GM21360 (cell line): Measurements from ENCODE around the gene ADD3.
"Not testable (repeated sequence)": the region's sequence is repeated elsewhere in the genome, so short reads cannot be mapped to it uniquely, and the experiment has no call there.

ENCODE experiments used
- ATAC-seq: cut with Tn5 transposase; IDR thresholded peaks from one replicate; pipeline ENCODE4 v1.9.1; 2021; ENCODE audit warnings: mild to moderate bottlenecking, moderate library complexity; ENCODE audit not compliant: unreplicated experiment

Gene ADD3

DNA sequence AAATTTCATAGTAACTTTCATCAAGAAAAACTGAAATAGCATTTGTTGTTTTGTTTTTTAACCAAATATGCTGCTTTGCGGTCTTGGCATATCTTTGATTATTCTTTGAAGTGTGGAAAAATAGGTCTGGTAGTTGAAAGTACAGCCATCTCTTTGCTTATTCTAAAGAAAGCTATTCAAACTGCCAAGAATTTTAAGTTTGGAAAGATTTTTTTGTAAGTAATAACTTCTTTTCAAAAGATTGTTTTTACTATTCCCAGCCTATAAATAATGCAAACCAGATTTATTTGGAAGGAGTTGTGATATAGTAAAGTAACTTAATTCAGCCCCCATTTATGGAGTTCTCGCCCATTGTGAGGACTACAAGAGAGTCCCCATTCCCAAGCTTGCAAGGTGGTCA lies 87.0 kb downstream of the ADD3 start:
- no peak for ATAC-seq

DNA sequence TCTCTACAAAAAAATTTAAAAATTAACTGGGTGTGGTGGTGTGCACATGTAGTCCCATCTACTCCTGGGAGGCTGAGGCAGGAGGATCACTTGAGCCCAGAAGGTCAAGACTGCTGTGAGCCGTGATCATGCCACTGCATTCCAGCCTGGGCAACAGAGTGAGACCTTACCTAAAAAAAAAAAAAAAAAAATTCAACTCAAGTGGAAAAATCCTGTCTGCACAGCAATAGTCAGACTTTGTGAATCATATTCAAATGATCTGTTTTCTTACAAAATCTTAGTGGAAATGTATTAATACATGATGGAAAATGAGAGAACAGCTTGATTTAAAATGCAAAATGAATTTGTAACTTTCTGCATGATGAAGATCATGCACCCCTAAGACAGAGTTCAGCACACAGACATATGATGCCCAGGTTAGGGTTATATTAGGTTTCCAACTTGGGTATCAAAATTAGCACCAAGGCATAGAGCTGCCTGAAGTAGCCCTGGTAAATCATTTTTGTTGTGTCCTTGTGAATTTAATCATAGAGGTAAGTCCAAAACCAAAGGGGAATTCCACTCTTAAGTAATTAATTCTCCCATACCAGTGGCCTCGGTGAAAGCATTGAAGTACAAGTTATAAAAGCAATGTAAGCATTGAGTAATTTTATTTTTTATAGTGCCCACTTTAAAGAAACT lies 93.8 kb downstream of the ADD3 start:
- ATAC-seq: no peak

DNA sequence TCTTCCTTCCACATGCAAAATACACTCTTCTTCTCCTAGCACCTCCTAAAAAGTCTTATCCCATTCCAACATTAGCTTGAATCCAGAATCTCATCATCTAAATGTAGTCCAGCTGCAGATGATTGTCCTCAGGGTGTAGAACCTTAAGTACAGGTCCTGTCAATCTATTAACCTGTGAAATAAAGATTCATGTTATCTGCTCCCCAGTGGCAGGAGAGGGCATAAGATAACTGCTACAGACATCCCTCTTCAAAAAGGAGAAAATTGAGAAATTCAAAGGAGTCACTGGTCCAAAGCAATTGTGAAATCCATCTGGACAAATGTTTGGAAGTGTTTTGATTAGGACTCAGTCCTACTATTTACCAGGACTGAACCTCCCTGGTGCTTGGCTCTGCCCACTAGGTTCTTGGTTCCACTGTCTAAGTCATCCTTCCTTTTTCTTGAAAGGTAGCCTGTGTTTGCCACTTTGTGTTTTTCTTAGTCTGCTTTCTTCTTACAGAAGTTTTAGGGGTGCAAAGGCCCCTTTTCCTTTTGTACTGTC lies 96.2 kb downstream of the ADD3 start:
- no peak for ATAC-seq

DNA sequence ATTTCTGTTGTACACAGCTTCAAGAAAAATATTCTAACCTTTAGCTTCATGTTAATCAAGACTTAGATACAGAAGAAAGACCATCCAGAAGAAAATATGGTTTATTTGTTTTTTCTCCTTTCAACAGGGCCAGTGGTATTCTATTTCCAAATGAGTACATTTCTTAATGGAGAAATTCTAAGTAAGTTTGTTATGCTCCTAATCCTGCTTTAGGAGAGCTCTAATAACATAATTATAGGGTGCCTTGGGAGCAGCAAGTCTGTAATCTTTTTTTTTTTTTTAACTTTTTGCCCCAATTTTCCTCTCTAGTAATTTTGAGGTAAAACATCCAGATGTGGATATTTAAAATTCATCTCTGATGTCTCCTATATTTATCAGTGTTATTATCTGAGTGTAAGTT lies 98.1 kb downstream of the ADD3 start:
- ATAC-seq: no peak

DNA sequence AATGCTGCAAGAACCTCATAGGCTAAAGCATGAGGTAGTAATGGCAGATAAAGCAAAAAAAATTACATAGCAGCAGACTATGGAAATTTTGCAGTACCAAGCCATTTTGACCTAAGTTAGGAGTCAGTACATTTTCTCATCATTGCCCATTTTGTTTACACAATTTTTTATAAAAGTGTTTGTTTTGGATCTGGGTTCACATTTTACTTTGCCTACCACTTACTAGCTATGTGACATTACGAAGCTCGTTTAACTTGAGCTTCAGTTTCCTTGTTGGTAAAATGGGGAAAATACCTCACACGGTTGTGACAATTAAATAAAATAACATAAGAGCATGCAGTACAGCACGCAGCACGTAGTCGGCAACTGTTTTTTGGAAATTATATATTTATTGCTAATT lies 99.6 kb downstream of the ADD3 start:
- no peak for ATAC-seq

DNA sequence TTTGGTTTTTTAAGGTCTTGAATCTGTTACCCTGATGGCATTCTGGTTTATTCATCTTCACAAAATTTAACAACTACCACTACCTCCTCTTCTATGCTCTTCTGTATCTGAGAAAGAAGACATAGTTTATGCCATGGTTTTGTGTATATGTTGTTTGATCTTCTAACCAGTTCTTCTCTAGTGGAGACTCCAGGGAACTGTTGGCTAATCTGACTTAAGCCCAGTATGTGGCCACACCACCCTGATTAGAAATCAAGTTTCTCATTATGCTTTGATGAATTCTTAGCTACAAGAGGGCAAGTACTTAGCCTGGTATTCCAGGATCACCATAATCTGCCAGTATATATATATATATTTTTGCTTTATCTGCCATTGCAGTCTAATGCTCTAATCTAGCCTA lies 100.1 kb downstream of the ADD3 start:
- ATAC-seq: no peak

DNA sequence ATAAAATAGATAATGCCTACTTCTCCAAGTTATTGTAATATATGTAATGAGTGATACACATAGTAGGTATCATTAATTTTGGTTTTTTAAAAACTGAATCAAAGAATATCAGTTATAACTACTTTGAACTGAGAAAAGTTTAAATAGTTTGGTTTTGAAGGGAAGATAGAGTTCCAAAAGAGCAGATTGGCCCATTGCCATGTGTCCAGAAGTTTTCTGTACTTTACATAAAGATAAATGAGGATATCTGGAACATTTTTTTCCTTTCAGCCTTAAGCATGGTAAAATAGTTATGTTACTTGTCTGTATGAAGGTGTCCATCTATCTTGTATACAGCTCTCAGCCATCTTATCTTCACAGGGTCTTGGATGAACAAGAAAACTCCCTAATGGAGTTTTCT lies 101.7 kb downstream of the ADD3 start:
- no peak for ATAC-seq

DNA sequence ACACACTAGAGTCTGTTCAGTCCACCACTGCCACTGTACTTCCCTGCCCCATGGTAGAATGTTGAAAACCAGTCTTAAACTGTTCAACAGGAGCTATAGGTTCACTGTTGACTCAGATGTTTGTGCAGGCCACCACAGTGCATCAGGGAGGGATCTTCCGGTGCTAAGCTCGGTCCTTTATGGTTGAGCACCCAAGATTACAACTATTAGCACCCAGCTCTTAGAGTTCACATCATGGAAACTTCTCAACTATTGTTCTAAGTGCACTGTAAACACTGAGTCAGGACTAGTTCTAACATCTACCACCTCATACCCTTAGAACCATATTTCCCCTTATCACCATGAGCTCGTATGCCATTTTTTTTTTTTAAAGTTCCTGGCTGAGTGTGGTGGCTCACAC lies 102.6 kb downstream of the ADD3 start:
- ATAC-seq: no peak

DNA sequence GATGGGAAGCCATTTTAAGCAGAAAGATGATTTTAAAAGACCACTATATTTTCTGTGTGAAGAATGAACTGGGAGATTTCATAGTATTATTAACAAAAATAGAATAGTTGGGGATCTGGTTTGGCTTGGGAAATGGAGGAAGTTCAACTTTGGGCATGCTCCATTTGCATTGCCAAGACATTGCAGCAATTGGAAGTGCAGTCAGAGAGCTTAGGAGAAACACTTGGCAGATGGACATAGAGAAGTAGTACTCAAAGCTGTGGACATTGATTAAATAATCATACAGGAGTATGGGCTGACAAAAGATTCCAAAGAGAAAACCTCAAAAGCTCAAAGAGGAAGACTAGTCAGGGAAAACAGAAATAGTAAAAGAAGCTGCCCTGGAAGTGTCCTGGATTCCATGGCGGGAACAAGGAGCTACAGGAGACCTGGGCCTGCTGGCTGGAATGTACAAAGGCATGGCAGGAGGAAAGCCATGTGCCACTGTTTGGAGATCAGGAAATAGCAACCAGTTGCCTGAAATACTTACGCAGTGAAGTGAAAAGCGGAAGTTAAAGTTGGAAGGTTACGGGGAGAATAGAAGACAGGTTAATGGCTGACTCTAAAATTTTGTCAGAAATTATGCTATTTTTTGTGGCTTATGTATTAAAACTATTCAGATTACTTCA lies 106.0 kb downstream of the ADD3 start:
- no peak for ATAC-seq

DNA sequence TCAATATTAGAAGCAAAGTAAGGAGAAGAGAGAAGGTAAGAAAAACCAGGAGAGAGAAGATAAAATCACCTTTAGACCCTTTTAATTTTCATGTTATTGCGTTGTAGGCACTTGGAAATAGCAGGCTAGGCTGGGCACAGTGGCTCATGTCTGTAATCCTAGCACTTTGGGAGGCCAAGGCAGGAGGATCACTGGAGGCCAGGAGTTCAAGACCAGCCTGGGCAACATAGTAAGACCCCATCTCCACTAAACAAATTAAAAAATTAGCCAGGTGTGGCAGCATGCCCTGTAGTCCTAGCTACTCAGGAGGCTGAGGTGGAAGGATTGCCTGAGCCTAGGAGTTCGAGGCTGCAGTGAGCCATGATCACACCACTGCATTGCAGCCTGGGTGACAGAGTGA lies 106.9 kb downstream of the ADD3 start:
- not testable (repeated sequence) for ATAC-seq

DNA sequence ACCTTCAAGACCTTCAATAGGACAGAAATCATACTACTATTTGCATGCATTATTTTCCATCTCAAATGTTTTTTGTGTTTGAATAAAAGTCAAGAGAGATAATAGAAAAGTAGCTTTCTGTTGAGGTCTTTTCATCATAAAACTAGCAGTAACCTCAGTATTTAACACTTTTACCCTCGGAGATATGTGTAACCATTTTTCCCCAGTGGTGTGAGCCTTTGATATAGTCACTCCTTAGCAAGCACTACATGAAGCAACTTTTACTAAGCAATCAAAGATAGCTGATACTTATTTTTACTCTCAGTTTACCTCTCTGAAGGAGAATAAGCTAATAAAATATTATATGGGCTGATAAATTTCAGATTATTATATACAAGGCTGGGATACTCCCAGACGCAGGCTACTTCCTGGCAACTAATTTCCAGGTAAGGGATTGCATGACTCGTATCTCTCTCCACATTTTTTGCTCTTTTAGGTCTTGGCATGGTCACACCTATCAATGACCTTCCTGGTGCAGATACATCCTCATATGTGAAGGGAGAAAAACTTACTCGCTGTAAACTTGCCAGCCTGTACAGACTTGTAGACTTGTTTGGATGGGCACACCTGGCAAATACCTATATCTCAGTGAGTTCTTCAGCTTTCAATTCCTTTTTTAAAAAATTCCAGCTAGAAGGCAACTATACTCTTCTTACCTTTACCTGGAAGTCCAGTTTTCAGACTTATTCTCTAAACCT lies 108.2 kb downstream of the ADD3 start:
- ATAC-seq: no peak

DNA sequence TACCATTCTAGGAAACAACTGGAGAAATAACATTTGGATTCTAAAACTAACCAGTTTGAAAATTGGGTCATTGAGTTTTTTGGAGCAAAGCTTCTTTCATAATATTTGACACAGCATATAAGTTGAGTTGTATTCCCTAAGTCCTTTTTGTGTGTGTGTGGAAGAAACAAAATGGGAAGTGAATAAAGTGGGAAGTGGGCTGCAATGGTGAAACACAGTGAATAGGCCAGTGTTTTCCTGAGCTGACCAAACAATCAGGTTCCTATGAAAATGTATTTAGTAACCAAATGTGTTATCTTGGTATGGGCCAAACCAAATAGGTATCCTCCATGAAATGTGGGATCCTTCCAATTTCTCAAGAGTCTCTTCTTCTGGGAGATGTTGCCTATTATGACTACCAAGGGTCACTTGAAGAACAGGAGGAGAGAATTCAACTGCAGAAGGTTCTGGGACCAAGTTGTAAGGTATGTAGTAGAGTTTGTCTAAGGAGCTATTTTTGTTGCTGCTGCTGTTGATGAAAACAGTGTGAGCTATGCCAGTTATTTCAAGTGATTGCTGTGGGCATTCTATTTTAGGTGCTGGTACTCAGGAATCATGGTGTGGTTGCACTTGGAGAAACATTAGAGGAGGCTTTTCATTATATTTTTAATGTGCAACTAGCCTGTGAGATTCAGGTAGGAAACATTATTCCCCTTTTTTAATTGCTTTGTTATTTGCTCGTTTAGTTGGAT lies 111.3 kb downstream of the ADD3 start:
- ATAC-seq: no peak

DNA sequence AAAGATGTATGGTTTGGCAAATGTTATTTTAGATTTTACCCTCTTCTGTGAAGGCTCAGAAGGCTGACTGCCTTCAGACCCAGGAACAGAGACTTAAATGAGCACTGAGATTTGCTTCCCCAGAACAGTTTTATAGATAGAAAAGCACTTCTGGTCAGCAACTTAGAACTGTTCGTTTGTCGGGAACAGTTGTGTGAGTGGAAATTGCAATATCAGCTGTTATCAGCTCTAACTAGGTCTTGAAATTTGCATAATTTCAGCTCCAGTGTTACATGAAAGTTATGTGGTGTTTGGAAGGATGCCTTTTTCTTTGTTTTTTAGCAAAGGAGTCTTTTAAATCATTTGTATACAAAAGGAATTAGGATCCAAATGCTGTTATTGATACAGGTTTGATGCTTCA lies 115.8 kb downstream of the ADD3 start:
- ATAC-seq: no peak

DNA sequence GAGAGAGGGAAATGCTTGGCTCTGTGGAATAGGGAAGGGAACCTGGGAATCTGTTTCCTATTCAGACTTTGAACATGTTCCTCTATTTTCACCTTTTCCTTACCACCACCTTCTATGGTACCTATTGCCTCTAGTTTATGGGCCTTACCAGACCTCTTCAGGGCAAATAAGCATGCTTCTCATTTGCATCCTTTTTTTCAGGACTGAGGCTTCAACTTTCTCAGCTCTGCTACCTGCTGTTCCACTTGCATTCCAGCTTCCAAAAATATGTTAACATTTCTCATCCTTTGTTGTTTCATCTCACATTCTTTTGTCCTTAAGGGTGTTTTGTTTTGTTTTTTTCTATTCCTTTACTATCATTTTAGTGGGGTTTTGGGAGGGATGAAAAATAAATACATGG lies 121.7 kb downstream of the ADD3 start:
- no peak for ATAC-seq

DNA sequence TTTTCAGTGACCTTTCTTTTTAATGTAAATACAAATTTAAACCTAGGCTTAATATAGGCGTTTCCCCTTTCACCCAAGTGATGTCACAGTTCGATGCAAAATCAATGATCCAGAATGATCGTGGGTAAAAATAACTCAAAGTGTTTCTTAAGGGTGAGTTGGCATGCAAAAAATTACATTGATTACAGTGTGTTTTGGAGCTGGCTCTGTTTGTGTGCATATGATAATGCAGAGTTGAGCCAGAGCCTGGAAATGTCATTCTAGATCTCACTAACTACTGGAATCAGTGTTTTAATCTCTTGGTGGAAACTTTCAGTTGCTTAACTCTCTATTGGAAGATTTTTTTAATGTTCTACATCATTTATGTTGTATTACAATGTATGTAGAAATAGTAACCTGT lies 127.1 kb downstream of the ADD3 start:
- no peak for ATAC-seq

DNA sequence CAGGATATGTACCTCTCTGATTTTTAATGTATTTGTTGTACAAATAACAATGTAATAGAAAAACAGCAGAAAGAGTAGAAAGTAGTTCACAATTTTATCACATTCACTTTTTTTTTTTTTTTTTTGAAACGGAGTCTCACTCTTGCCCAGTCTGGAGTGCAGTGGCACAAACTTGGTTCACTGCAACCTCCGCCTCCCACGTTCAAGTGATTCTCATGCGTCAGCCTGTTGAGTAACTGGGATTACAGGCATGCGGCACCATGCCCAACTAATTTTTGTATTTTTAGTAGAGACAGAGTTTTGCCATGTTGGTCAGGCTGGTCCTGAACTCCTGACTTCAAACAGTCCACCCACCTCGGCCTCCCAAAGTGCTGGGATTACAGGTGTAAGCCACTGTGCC lies 128.1 kb downstream of the ADD3 start:
- ATAC-seq: not testable (repeated sequence)

DNA sequence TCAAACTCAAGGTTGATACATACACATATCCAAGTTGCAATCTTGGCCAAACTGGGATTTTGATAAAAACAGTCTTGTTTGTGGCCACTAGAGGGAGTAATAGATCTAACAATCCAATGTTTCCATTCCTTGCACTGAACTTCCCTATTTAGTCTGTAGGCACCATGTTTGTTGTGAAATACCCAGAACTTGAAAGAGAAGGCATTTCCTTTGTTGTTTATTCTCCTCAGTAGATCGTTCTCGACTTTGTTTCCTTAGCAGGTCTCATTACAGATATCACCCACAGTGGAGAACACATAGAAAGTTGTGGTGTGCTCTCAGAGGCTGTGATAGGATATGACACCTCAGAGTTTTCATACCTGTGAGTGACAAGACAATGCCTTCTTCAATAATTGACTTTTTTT lies 129.4 kb downstream of the ADD3 start:
- no peak for ATAC-seq

DNA sequence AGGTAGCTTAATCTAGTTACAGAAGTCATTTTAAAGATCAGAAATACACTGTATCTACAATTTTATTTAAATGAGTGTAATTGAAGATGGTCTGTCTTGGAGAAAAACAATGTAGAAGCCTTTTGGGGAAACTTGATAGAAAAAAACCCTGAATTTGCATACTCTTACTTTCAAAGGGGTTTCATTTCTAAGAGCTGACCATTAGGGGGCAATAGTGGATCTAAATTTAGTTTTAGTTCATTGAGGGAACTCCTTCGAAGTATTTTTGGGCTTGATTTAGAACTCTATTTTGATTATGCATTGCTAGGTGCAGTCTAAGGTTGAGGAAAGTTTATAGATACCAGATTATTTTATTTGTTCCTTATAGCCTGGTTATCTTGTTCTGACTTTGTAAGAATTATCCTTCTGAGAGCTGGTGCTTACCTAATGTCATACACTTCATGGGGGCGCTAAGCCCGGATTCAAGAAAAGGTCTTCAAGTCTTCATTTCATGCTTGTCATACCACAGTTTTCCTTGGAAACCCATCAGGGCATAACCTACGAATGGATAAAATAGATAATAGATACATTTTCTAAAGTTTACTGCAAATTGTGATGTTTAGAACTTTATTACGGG lies 130.5 kb downstream of the ADD3 start:
- ATAC-seq: no peak

DNA sequence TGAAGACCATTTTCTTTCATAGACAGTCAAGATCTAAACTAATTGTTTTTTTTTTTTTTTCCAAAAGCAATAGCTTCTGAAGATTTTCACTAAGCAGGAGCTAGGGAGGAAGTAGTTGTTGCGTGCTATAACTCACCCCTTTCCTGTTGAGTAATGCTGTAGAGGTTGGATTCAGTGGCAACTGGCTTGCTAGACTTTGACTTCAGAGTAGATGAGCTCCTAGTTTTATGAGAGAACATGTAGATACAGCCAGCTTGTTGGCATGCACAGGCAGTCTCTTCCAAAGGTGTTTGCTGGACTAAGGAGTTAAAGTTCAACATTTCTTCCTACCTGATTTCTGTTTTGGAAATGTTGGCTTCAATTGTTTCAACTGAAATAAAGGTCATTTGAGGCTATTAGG lies 133.4 kb downstream of the ADD3 start:
- ATAC-seq: no peak

DNA sequence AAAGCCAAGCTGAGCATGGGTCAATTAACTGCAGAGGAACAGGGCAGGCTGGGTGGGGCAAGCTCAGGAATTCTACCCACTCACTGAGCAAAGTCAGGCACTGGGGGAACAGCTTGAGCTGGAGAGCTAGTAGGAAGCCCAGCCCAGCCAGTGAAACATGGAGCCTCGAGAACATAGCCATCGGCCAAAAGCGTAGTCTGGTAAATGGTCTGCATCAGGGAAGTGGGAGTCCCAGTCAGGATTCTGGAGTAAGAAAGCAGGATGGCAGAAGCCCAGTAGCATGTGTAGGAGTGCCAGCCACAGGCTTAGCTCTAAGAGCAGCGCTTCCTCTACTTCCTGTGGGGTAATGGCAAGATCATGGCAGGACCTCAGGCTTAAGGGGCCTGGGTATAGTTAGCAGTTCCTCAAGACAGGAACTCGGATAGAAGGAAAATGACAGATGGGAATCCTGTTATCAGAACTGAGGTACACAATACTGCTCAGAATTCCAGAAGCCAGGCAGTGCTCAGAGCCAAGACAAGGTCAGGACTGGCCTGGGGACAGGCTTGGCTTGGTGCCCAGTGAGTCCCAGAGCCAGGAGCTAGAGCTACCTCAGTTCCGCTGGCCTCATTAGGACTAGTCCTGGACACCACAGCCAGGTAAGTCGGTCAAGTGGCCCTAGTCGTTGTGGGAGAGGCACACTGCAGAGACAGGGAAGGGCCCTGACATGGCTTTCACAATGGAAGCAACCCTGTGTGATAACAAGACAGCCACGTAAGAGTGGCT lies 134.3 kb downstream of the ADD3 start:
- ATAC-seq: no peak
